Large intestine (tissue), 3 donors: ENCODE results near the gene UMAD1. TPM values are rescaled to one million over a fixed set of nuclear protein-coding genes. Genes with fewer than 3 reads are reported as not detected.

Experiments
- DNase-seq, 2 donors: peaks; one replicate each; pipeline versions ENCODE4 v3.0.0 to v3.0.0-alpha.2; 2013
- H3K27ac ChIP-seq: one replicate; pipeline ENCODE4 v1.5.1; 2013; ENCODE audit warnings: low read length
- H3K27me3 ChIP-seq: 2 replicates; pipeline ENCODE4 v1.6.1; 2013; ENCODE audit warnings: low read length; ENCODE audit not compliant: control insufficient read depth, insufficient read depth
- H3K36me3 ChIP-seq: 2 replicates; pipeline ENCODE4 v1.6.1; 2013; ENCODE audit warnings: low read length; ENCODE audit not compliant: control insufficient read depth, insufficient read depth
- H3K4me1 ChIP-seq: one replicate; pipeline ENCODE4 v1.6.1; 2013; ENCODE audit warnings: low read length; ENCODE audit not compliant: control insufficient read depth, insufficient read depth
- H3K4me3 ChIP-seq: one replicate; pipeline ENCODE4 v1.5.1; 2013; ENCODE audit warnings: low read length
- H3K9me3 ChIP-seq: one replicate; pipeline ENCODE4 v1.6.1; 2013; ENCODE audit warnings: mild to moderate bottlenecking, low read depth, low read length, moderate library complexity; ENCODE audit not compliant: control insufficient read depth
- WGBS: methylation state at CpG from one replicate; pipeline ENCODE4 v1.1.5; 2013; ENCODE audit warnings: low lambda C conversion rate; ENCODE audit not compliant: insufficient coverage; 5-methylcytosine and 5-hydroxymethylcytosine counted together
- polyA plus RNA-seq: library from polyadenylated mRNA; unstranded; fragments of 120-200 nt; gene quantifications from one replicate; pipeline ENCODE4 v1.2.1, GENCODE V29; 2013

UMAD1 gene
- polyA plus RNA-seq, 1 donor: 17.5 TPM

DNA sequence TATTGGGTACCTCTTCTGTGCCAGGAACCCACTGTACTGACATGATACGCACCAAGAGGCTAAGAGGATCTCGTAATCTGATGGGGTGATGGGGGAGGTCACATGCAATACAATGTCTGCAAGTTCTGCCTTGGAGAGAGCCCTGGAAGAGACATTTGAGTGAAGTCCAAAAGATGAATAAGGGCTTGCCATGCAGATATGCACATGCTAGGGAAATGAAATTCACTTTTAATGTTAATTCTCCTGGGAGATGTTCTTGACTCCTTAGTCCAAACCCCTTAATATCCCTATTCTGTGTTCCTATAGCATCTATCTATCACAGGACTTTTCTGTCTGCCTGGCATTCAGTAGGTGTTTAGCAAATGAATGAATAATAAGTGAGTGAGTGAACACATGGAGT, 274.0 kb downstream of the UMAD1 start:
- Histone ChIP-seq H3K4me3 (no peak overlapping the region), H3K27ac (no peak overlapping the region), H3K4me1 (no peaks in the 10 kb centered on the region), H3K27me3 (no peaks in the 10 kb centered on the region), H3K9me3 (no peaks in the 10 kb centered on the region), H3K36me3 (no peaks in the 10 kb centered on the region)
- no peak for DNase-seq
- no CpG with 5 or more reads among the region's 2 CpGs for WGBS

DNA sequence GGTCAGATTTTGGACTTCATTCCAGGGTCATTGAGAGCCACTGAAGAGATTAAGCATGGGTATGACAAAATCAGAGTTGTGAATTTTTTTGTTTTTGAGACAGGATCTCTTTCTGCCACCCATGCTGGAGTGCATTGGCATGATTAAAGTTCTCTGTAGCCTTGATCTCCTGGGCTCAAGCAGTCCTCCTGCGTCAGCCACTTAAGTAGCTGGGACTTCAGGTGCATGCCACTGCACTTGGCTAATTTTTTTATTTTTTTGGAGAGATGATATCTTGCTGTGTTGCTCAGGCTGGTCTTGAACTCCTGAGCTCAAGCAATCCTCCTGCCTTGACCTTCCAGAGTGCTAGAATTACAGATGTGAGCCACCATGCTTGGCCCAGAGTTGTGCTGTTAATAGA, 275.5 kb downstream of the UMAD1 start:
- Histone ChIP-seq H3K4me3 (no peak overlapping the region), H3K36me3 (no peaks in the 10 kb centered on the region), H3K4me1 (no peaks in the 10 kb centered on the region), H3K27ac (no peak overlapping the region), H3K27me3 (no peaks in the 10 kb centered on the region), H3K9me3 (no peaks in the 10 kb centered on the region)
- no peak for DNase-seq
- no CpG with 5 or more reads among the region's 1 CpG for WGBS

DNA sequence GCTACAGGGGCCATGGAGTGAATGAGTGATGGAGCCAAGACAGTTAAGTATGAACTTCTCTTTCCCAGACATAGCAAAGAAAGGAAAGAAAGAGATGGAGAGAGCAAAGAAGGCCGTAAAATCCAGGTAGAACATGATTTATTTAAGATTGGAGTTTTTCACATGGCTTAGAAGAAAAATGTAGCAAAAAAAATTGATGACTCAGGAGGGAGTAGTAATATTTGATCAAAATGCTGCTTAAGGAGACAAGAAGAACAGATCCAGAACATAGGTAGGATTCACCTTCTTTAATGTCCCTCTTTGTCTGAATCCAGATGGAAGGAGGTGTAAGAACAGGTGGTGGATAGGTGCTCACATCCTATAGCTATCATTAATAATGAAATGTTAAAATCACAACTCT, 277.0 kb downstream of the UMAD1 start:
- DNase-seq: no peak
- no peaks in the 10 kb centered on the region for H3K36me3 ChIP-seq
- H3K27ac ChIP-seq: no peak overlapping the region
- no peak overlapping the region for H3K4me3 ChIP-seq
- no peaks in the 10 kb centered on the region for H3K9me3 ChIP-seq
- no peaks in the 10 kb centered on the region for H3K27me3 ChIP-seq
- no peaks in the 10 kb centered on the region for H3K4me1 ChIP-seq
- WGBS: 100% methylated on average over 1 of the region's 1 CpG

DNA sequence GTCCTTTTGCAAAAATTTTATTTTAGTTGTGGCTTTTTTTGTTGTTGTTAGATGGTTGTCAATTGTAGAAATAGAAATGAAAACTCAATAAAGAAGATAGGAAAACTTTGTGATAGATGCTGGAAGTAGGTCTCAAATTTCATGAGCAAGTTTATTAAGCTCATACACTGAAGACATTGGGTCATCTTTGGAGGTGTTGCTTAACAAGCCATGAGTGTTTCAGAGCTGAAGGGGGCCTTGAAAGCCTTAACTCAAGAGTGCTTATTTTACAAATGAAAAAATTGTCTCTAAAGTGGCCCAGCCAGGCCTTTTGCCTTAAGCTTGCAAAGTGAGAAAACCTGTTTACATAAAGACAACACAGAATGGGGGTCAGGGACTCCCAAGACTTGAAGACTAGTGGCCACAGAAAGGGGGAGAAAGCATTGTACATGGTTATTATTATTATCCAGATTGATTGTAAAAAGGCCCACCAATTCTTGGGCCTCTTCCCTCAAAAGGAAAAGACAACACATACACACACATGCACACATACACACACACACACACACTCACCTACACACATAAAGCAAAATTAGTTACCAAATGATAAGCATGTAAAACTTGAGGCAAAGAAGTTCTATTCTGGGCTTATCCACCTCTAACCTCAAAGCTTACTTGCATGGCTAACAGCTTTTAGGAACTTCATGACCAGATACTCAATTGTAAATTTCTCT, 278.3 kb downstream of the UMAD1 start:
- H3K27ac ChIP-seq: no peak overlapping the region
- H3K9me3 ChIP-seq: no peaks in the 10 kb centered on the region
- H3K4me1 ChIP-seq: no peaks in the 10 kb centered on the region

DNA sequence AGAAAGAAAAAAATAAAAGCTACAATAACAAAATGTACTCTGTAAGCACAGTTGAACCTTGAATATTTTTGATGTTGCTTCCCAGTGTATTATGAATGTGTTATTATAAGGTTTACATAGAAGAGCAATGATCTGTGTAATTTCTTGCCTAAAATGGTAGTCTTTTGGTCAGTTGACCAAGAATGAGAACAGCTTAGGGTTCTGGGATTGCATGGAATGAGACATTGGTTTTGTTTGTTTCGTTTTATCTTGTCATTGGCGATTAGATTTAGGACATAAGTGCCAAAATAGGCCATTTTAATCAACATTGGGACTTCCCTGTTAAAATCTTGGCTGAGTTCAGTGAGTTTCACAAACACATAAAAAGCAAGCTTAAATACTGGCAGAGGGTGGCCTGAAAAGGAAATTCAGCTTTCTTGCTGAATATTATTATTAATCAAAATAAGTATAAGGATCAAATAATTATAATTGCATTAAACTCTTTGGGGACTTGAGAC, 278.9 kb downstream of the UMAD1 start:
- Histone ChIP-seq H3K9me3 (no peaks in the 10 kb centered on the region), H3K4me3 (no peak overlapping the region), H3K27me3 (no peaks in the 10 kb centered on the region), H3K4me1 (no peaks in the 10 kb centered on the region), H3K27ac (no peak overlapping the region), H3K36me3 (no peaks in the 10 kb centered on the region)
- WGBS: no CpG with 5 or more reads among the region's 2 CpGs
- DNase-seq: no peak

More for the DNA sequence above, 278.3 kb downstream of the UMAD1 start:
- Histone ChIP-seq H3K4me3 (no peak overlapping the region), H3K36me3 (no peaks in the 10 kb centered on the region), H3K27me3 (no peaks in the 10 kb centered on the region)
- DNase-seq: no peak

DNA sequence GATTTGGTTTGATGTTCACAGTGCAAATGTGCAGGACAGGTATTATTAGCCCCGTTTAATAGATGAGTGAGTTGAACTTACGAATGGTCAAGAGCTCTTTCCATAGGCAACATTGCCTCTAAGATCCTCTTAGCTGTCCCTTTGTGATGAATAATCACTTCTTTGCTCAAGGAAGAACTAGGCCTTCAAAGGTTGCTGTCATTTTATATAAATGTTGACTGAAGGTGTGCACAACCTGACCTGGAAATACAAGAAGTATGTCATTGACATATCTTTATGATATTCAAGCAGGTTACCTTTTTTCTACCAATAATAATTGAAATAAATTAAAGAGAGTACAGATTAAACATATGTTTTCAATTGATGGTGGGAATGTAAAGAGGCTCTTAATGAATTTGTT, 279.5 kb downstream of the UMAD1 start:
- H3K4me1 ChIP-seq: no peaks in the 10 kb centered on the region
- WGBS: no CpG with 5 or more reads among the region's 2 CpGs
- H3K9me3 ChIP-seq: no peaks in the 10 kb centered on the region
- H3K4me3 ChIP-seq: peak overlapping the region; percentile 13
- no peak for DNase-seq
- no peaks in the 10 kb centered on the region for H3K36me3 ChIP-seq
- no peaks in the 10 kb centered on the region for H3K27me3 ChIP-seq
- peak overlapping the region; percentile 22 for H3K27ac ChIP-seq

DNA sequence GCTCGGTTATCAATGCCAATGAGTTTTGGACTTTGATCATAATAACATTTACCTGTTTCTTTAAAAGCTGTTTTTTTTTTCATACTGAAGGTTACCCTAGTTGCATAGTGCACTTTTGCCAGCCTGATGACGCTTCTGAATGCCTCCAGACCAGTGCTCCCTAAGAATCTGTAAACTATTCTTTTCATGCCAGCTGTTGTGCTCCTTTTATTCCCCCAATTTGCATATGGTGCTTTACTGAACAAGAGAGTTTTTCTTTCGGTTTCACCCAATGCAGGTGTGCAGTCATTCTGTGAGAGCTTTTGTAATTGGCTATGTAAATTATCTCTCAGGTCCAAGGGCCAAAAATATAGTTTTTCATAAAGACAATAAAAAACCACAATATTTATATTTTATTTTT, 279.9 kb downstream of the UMAD1 start:
- H3K4me1 ChIP-seq: no peaks in the 10 kb centered on the region
- WGBS: 33% methylated on average over 1 of the region's 3 CpGs
- peak; percentile 69 to 86 for DNase-seq
- H3K27me3 ChIP-seq: no peaks in the 10 kb centered on the region
- H3K9me3 ChIP-seq: no peaks in the 10 kb centered on the region
- H3K4me3 ChIP-seq: peak overlapping the region; percentile 13
- no peaks in the 10 kb centered on the region for H3K36me3 ChIP-seq
- H3K27ac ChIP-seq: peak overlapping the region; percentile 22

DNA sequence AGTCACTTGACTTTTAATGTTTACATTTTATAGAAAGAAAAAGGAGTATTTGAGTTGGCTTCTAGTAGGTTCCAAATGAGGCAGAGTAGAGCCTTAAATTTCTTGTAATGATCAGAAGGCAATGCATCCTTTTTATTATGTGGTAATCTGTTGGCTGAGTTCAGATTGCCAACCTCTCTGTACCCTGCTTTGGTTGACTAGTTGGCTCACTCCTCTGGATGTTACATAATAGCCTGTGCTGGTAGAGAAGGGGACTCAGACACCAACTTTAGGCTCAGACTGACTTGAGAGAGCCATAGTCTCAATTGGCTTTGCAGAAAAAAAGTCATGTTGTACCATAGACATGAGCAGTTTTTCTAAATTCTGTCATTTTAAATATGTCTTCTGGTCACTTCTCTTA, 281.3 kb downstream of the UMAD1 start:
- H3K27me3 ChIP-seq: no peaks in the 10 kb centered on the region
- no peaks in the 10 kb centered on the region for H3K4me1 ChIP-seq
- H3K27ac ChIP-seq: no peak overlapping the region
- DNase-seq: no peak
- H3K9me3 ChIP-seq: no peaks in the 10 kb centered on the region
- H3K36me3 ChIP-seq: no peaks in the 10 kb centered on the region
- H3K4me3 ChIP-seq: no peak overlapping the region

DNA sequence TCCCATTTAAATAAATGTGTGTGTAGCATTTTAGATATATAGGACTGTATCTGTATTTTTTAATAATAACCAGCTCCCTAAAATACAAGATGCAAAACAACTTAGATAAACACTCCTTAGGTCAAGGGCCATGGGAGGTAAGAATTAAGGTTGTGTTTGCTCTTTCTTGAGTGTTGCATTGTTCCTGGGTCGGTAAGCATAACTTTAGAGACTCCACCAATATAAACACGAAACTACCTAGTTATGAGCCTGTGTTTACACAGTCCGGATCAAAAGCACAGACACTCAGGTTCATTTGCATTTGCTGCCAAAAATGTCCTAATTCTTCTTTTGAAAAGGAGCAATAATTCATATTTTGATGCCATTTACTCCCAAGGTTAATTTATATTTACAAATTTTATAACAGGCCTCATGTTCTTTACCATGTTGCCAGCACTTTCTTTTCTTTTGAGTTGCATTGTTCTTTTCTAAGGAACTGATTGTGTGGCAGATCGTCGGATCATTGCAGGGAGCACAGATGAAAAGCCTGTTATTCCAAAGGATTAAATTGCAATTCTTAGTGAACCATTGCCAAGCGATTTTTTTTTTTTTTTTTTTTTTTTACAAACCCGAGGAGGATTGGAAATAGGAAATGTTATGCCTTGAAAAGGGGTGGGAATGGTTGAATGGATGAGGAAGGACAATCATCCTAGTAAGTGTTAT, 282.3 kb downstream of the UMAD1 start:
- no peaks in the 10 kb centered on the region for H3K36me3 ChIP-seq
- DNase-seq: no peak
- H3K4me3 ChIP-seq: no peak overlapping the region
- no peaks in the 10 kb centered on the region for H3K9me3 ChIP-seq
- no peaks in the 10 kb centered on the region for H3K27me3 ChIP-seq
- H3K27ac ChIP-seq: no peak overlapping the region
- 27% methylated on average over 2 of the region's 7 CpGs for WGBS
- no peaks in the 10 kb centered on the region for H3K4me1 ChIP-seq

DNA sequence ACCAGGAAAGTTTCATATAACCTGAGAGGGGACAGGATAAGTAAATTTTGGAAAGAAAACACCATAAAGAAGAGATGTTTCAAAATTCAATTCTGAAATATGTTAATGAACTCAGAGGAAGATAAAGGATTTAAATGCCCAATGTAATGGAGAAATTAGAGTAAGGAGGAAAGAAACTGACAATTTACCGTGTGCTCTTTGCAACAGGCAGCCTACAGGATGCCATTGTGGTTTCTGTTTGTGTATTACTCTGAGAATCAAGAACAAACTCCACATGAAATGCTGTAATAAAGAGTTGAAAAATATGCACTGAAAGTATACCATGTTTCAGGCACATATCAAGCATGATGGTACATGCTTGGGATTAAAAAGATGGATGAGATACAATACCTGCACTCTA, 283.3 kb downstream of the UMAD1 start:
- no peaks in the 10 kb centered on the region for H3K27me3 ChIP-seq
- no peak overlapping the region for H3K27ac ChIP-seq
- H3K9me3 ChIP-seq: no peaks in the 10 kb centered on the region
- no peak for DNase-seq
- no peaks in the 10 kb centered on the region for H3K4me1 ChIP-seq
- 40% methylated on average over 1 of the region's 1 CpG for WGBS
- H3K36me3 ChIP-seq: no peaks in the 10 kb centered on the region
- no peak overlapping the region for H3K4me3 ChIP-seq

DNA sequence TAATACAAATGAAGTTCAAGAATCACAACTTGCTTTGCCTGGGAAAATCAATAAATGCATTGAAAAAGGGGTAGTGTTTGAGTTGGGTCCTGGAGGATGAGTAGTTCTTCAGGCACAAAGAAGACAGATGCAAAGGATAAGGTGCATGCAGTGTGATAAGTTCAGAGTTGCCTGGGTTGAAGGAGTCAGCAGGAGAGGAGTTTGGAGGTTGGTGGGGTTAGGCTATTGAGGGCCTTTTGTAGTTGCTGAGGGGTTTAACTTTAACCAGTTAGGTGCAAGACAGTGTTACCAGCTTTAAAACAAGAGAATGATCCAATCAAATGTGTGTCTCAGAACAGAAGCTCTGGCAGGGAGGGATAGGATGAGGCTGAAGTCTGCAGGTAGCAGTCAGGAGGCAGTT, 283.8 kb downstream of the UMAD1 start:
- Histone ChIP-seq H3K9me3 (no peaks in the 10 kb centered on the region), H3K27ac (no peak overlapping the region), H3K36me3 (no peaks in the 10 kb centered on the region), H3K4me1 (no peaks in the 10 kb centered on the region), H3K4me3 (no peak overlapping the region), H3K27me3 (no peaks in the 10 kb centered on the region)
- no peak for DNase-seq
